ENCODE data around the gene NTRK1. TPM values are rescaled to one million over a fixed set of nuclear protein-coding genes. Genes with fewer than 3 reads are reported as not detected.

The NTRK1 gene
- total and polyA plus RNA-seq, 4 donors: 0.15 to 0.61 (median 0.24) TPM; not detected in 1

DNA sequence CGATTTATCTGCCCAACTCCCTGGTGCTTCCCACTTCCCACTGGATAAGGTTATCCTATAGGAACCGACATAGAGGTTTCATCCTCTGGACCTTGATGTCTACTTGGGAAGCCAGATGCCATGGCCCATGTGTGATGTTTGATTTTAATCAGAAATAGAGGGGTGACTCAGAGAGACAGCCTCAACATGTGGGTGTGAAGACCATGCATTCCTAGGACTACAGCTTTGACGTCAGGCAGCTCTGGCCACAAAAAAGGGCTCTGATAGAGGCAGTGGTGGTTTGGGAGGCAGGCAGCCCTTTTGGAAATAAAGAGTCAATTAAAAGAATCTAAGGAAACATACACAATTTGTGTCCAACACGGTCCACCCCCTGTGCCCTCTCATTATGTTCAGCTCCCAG is 38.9 kb upstream of the NTRK1 start:
- ATAC-seq (ENCODE audit: insufficient read depth, low FRiP score): no peak
- WGBS, 2 donors: 72 to 81% methylated on average over 4 of the region's 4 CpGs
- no peak for DNase-seq
- TF ChIP-seq, protein P1, sequence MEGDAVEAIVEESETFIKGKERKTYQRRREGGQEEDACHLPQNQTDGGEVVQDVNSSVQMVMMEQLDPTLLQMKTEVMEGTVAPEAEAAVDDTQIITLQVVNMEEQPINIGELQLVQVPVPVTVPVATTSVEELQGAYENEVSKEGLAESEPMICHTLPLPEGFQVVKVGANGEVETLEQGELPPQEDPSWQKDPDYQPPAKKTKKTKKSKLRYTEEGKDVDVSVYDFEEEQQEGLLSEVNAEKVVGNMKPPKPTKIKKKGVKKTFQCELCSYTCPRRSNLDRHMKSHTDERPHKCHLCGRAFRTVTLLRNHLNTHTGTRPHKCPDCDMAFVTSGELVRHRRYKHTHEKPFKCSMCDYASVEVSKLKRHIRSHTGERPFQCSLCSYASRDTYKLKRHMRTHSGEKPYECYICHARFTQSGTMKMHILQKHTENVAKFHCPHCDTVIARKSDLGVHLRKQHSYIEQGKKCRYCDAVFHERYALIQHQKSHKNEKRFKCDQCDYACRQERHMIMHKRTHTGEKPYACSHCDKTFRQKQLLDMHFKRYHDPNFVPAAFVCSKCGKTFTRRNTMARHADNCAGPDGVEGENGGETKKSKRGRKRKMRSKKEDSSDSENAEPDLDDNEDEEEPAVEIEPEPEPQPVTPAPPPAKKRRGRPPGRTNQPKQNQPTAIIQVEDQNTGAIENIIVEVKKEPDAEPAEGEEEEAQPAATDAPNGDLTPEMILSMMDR (IDR thresholded peaks at IDR 0.05; ENCODE audit: control extremely low read depth, extremely low read depth): no peak
- no peaks in the 10 kb centered on the region for H3K9me3 ChIP-seq (ENCODE audit: control insufficient read depth in 4 of 4, insufficient read depth in 3 of 4, low read length in 3 of 4)
- no peak overlapping the region for H3K9ac ChIP-seq (ENCODE audit: insufficient read depth in 1 of 2, low read length in 2 of 2)
- H3K27ac ChIP-seq (ENCODE audit: low read depth in 1 of 2, low read length in 1 of 2): no peak overlapping the region
- no peaks in the 10 kb centered on the region for H3K36me3 ChIP-seq (ENCODE audit: control insufficient read depth in 4 of 4, insufficient read depth in 4 of 4, low read length in 4 of 4)
- H3K27me3 ChIP-seq (ENCODE audit: control insufficient read depth in 3 of 3, insufficient read depth in 3 of 3, low read length in 2 of 3): peaks cover 0 to 3% (median 0%) of the 10 kb centered on the region in 3 donors
- peaks cover 0 to 2% (median 0%) of the 10 kb centered on the region in 5 donors for H3K4me1 ChIP-seq (ENCODE audit: control insufficient read depth in 5 of 5, insufficient read depth in 5 of 5, low read length in 5 of 5)
- no peak overlapping the region for H3K4me3 ChIP-seq

DNA sequence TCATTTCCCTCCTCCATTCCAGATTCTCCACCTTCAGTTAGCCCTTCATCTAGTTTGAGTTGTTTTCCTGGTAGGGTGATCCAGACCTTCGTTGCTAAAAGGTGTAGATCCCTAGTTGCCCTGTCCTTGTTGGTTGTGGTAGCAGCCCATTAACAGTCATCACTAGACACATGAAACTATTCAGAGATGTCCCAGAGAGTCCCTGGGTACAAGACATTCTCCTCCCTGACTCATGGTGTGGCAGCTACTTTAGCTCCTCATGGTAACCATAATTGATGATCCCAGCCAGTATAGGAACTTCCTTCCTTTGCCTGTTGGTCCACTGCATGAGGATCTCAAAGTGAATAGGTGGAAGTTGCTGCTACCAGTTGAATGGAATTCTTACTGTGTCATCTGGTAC is 38.0 kb upstream of the NTRK1 start:
- Histone ChIP-seq H3K27ac (ENCODE audit: low read depth in 1 of 2, low read length in 1 of 2) (no peak overlapping the region), H3K4me1 (ENCODE audit: control insufficient read depth in 5 of 5, insufficient read depth in 5 of 5, low read length in 5 of 5) (no peaks in the 10 kb centered on the region), H3K4me3 (no peak overlapping the region), H3K27me3 (ENCODE audit: control insufficient read depth in 3 of 3, insufficient read depth in 3 of 3, low read length in 2 of 3) (no peaks in the 10 kb centered on the region), H3K9ac (ENCODE audit: insufficient read depth in 1 of 2, low read length in 2 of 2) (no peak overlapping the region), H3K9me3 (ENCODE audit: control insufficient read depth in 4 of 4, insufficient read depth in 3 of 4, low read length in 3 of 4) (no peaks in the 10 kb centered on the region), H3K36me3 (ENCODE audit: control insufficient read depth in 4 of 4, insufficient read depth in 4 of 4, low read length in 4 of 4) (no peaks in the 10 kb centered on the region)
- TF ChIP-seq, protein P1 (IDR thresholded peaks at IDR 0.05; ENCODE audit: control extremely low read depth, extremely low read depth): no peak
- no peak for ATAC-seq (ENCODE audit: insufficient read depth, low FRiP score)
- DNase-seq: no peak
- 90 to 92% methylated on average over 1 of the region's 1 CpG for WGBS, 2 donors

DNA sequence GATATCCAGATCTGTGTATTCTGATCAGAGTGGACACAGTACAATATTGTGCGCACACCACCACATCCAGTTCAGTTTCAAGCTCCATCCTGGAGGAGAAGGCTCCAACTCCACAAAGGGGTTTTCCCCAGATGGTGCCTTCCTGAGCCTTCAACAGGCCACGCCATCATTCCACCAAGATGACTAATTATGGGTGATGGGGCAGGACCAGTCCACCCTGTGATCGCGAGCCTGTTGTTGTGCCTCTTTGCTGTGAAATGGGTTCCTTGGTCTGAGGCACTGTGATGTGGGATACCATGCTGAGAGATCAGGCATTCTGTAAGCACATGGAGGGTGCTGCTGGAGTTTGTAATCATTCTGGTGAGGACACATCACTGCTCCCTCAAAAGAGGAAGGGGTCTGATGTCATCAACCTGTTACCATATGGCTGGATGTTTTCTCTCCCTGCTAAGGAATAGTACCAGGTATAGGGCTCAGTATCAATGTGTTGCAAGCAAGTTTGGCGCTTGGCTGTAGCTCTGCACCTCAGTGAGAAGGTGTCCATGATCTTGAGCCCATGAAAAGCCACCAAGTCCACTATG is 37.4 kb upstream of the NTRK1 start:
- 91 to 92% methylated on average over 5 of the region's 5 CpGs for whole genome bisulfite sequencing, 2 donors
- no peaks in the 10 kb centered on the region for H3K9me3 ChIP-seq (ENCODE audit: control insufficient read depth in 4 of 4, insufficient read depth in 3 of 4, low read length in 3 of 4)
- DNase-seq: no peak
- H3K4me1 ChIP-seq (ENCODE audit: control insufficient read depth in 5 of 5, insufficient read depth in 5 of 5, low read length in 5 of 5): no peaks in the 10 kb centered on the region
- no peak overlapping the region for H3K9ac ChIP-seq (ENCODE audit: insufficient read depth in 1 of 2, low read length in 2 of 2)
- H3K27ac ChIP-seq (ENCODE audit: low read depth in 1 of 2, low read length in 1 of 2): no peak overlapping the region
- ATAC-seq (ENCODE audit: insufficient read depth, low FRiP score): no peak
- no peak overlapping the region for H3K4me3 ChIP-seq
- H3K27me3 ChIP-seq (ENCODE audit: control insufficient read depth in 3 of 3, insufficient read depth in 3 of 3, low read length in 2 of 3): no peaks in the 10 kb centered on the region
- H3K36me3 ChIP-seq (ENCODE audit: control insufficient read depth in 4 of 4, insufficient read depth in 4 of 4, low read length in 4 of 4): no peaks in the 10 kb centered on the region
- TF ChIP-seq, protein P1 (IDR thresholded peaks at IDR 0.05; ENCODE audit: control extremely low read depth, extremely low read depth): no peak

DNA sequence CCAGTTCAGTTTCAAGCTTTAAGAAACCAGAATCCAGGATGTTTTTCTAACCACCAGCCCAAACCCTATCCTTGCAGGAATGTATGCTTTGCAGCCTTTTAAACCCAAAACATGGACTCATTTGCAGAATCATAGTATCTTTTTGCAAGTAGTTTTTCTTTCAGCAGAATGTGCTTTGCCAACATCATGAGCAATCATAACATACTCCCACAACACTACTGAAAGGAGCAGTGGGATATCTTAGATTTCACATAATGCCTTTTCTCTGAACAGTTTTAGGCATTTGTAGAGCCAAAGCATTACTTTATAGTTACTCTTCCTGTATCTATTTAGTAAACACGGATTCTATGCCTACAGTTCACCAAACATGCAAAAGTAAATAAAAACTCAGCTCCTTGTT is 34.0 kb upstream of the NTRK1 start:
- no peak overlapping the region for H3K9ac ChIP-seq (ENCODE audit: insufficient read depth in 1 of 2, low read length in 2 of 2)
- ATAC-seq (ENCODE audit: insufficient read depth, low FRiP score): no peak
- H3K4me3 ChIP-seq: no peak overlapping the region

More for the DNA sequence above, 34.0 kb upstream of the NTRK1 start:
- Histone ChIP-seq H3K27ac (ENCODE audit: low read depth in 1 of 2, low read length in 1 of 2) (no peak overlapping the region), H3K4me1 (ENCODE audit: control insufficient read depth in 5 of 5, insufficient read depth in 5 of 5, low read length in 5 of 5) (no peaks in the 10 kb centered on the region), H3K27me3 (ENCODE audit: control insufficient read depth in 3 of 3, insufficient read depth in 3 of 3, low read length in 2 of 3) (peaks cover 0 to 7% (median 1%) of the 10 kb centered on the region in 3 donors), H3K9me3 (ENCODE audit: control insufficient read depth in 4 of 4, insufficient read depth in 3 of 4, low read length in 3 of 4) (no peaks in the 10 kb centered on the region), H3K36me3 (ENCODE audit: control insufficient read depth in 4 of 4, insufficient read depth in 4 of 4, low read length in 4 of 4) (no peaks in the 10 kb centered on the region)
- TF ChIP-seq, protein P1 (IDR thresholded peaks at IDR 0.05; ENCODE audit: control extremely low read depth, extremely low read depth): no peak
- WGBS, 2 donors: 68 to 76% methylated on average over 1 of the region's 1 CpG
- DNase-seq: no peak

Data from lung (tissue), 12 donors.